ENCODE measurements around the gene PPP2R1A. TPM values are rescaled to one million over a fixed set of nuclear protein-coding genes. Genes with fewer than 3 reads are reported as not detected.

PPP2R1A gene
- polyA plus RNA-seq, 2 of the 4 experiments (the other 2 are of a cell fraction) = 144 to 145 TPM

DNA sequence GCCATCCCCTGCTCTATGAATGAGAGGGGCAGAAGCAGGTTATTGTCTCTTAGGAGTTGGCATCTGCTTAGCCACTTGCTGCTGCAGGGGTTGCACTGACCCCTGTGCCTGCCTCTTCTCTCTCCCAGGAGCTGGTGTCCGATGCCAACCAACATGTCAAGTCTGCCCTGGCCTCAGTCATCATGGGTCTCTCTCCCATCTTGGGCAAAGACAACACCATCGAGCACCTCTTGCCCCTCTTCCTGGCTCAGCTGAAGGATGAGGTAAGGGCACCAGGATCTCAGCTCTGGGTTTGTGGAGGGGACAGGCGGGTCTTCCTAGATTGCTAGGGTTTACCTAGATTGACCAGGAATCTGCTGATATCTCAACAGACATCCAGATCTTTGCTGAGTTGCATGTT, 26.5 kb downstream of the PPP2R1A start:
- Histone ChIP-seq H3K4me1 (no peaks in the 10 kb centered on the region), H3K9me3 (peaks cover 81% of the 10 kb centered on the region), H3K4me2 (no peak overlapping the region), H3K27ac (no peak overlapping the region), H3K4me3 (no peak overlapping the region)
- ChIA-PET CTCF (interaction anchor here (0.6 to 1.1 kb wide), 2 partner anchors 11 to 13 kb away, joined by 3 read pairs; no protein-coding TSS in a partner anchor), POLR2A (no interaction called here)
- FAIRE-seq = no peak
- DNase-seq (ENCODE audit: low read depth in 1 of 2, low spot score in 1 of 2) = no peak
- 86% methylated on average over 3 of the region's 3 CpGs for WGBS (ENCODE audit: missing lambda C conversion rate)
- no peak for ATAC-seq
- no peak for TF ChIP-seq NPAS2 (CRISPR knock-in tag; IDR thresholded peaks at IDR 0.05; ENCODE audit: borderline replicate concordance)
- TF ChIP-seq CBX8 (IDR thresholded peaks at IDR 0.05) = no peak
- no peak for TF ChIP-seq HOXB13 (CRISPR knock-in tag; IDR thresholded peaks at IDR 0.05; ENCODE audit: low read depth)
- TF ChIP-seq, protein P1, sequence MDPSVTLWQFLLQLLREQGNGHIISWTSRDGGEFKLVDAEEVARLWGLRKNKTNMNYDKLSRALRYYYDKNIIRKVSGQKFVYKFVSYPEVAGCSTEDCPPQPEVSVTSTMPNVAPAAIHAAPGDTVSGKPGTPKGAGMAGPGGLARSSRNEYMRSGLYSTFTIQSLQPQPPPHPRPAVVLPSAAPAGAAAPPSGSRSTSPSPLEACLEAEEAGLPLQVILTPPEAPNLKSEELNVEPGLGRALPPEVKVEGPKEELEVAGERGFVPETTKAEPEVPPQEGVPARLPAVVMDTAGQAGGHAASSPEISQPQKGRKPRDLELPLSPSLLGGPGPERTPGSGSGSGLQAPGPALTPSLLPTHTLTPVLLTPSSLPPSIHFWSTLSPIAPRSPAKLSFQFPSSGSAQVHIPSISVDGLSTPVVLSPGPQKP (IDR thresholded peaks at IDR 0.05; ENCODE audit: low read depth, low read length) = no peak
- no peak for TF ChIP-seq NFE2L2 (conservative IDR thresholded peaks at IDR 0.05; ENCODE audit: low read length)
- TF ChIP-seq, protein P2, sequence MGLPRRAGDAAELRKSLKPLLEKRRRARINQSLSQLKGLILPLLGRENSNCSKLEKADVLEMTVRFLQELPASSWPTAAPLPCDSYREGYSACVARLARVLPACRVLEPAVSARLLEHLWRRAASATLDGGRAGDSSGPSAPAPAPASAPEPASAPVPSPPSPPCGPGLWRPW (IDR thresholded peaks at IDR 0.05) = no peak
- no peak for TF ChIP-seq POLR2A (IDR thresholded peaks at IDR 0.05; ENCODE audit: low read length)
- TF ChIP-seq RNF2 (IDR thresholded peaks at IDR 0.05; ENCODE audit: borderline replicate concordance, low read depth) = no peak
- no peak for TF ChIP-seq TFCP2L1 (CRISPR knock-in tag; IDR thresholded peaks at IDR 0.05)
- no peak for TF ChIP-seq RFX5 (IDR thresholded peaks at IDR 0.05)
- no peak for TF ChIP-seq CHD4 (IDR thresholded peaks at IDR 0.05; ENCODE audit: borderline replicate concordance)
- TF ChIP-seq BHLHE40 (IDR thresholded peaks at IDR 0.05; ENCODE audit: low read depth, low read length) = no peak
- no peak for TF ChIP-seq ZC3H11A (IDR thresholded peaks at IDR 0.05)
- TF ChIP-seq, protein P3, sequence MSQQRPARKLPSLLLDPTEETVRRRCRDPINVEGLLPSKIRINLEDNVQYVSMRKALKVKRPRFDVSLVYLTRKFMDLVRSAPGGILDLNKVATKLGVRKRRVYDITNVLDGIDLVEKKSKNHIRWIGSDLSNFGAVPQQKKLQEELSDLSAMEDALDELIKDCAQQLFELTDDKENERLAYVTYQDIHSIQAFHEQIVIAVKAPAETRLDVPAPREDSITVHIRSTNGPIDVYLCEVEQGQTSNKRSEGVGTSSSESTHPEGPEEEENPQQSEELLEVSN (IDR thresholded peaks at IDR 0.05; ENCODE audit: borderline replicate concordance, low read depth) = no peak
- no peak for TF ChIP-seq MYC (IDR thresholded peaks at IDR 0.05; ENCODE audit: borderline replicate concordance, low read length)
- TF ChIP-seq MAFK (IDR thresholded peaks at IDR 0.05; ENCODE audit: partially characterized antibody) = no peak
- TF ChIP-seq EHMT2 (IDR thresholded peaks at IDR 0.05; ENCODE audit: low read depth) = no peak
- no peak for TF ChIP-seq KDM5A (IDR thresholded peaks at IDR 0.05)

DNA sequence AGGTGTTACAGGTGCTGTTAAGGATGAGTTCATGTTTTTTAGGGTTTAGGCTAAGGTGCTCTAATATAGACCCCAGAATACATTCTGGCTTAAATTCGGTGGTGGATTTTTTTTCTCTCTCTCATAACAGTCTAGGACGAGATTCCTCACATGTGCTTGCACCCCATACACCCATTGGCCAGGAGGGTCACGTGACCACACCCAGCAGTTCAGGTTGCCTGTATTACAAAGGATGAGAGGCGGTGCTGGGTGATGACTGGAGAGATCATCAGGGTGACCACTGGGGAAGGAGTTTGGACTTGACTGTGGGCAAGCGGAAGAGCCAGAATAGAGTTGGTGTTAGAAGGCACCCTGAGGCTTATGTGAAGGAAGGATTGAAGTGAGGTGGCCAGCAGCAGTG, 27.7 kb downstream of the PPP2R1A start:
- 90% methylated on average over 5 of the region's 5 CpGs for WGBS (ENCODE audit: missing lambda C conversion rate)
- ChIA-PET CTCF (no interaction called here), POLR2A (no interaction called here)
- Histone ChIP-seq H3K4me2 (no peak overlapping the region), H3K27ac (no peak overlapping the region), H3K4me1 (no peaks in the 10 kb centered on the region), H3K4me3 (no peak overlapping the region), H3K9me3 (peaks cover 80% of the 10 kb centered on the region)
- FAIRE-seq (no peak), ATAC-seq (no peak), DNase-seq (ENCODE audit: low read depth in 1 of 2, low spot score in 1 of 2) (no peak)
- TF ChIP-seq ZC3H11A (IDR thresholded peaks at IDR 0.05) (no peak), PHF8 (IDR thresholded peaks at IDR 0.05; ENCODE audit: borderline replicate concordance, low read depth) (no peak), RCOR1 (IDR thresholded peaks at IDR 0.05; ENCODE audit: low read depth, low read length) (no peak)

DNA sequence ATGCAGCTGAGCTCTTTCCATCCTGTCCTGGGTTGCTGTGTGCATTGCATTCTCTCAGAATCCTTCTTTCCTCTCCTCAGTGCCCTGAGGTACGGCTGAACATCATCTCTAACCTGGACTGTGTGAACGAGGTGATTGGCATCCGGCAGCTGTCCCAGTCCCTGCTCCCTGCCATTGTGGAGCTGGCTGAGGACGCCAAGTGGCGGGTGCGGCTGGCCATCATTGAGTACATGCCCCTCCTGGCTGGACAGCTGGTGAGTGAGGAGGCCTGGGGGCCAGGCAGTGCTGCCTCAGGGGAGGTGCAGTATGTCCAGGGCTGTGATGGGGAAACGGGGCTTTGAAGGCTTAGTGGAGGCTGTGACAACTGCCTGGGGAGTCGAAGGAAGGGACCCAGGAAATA, 29.8 kb downstream of the PPP2R1A start:
- H3K9me3 ChIP-seq = peaks cover 91% of the 10 kb centered on the region
- H3K4me1 ChIP-seq = no peaks in the 10 kb centered on the region
- ChIA-PET POLR2A (no interaction called here), CTCF (interaction anchor here (1.1 to 1.4 kb wide), 2 partner anchors 11 to 17 kb away, joined by 3 to 5 read pairs; no protein-coding TSS in a partner anchor)
- DNase-seq (ENCODE audit: low read depth in 1 of 2, low spot score in 1 of 2) = no peak
- H3K4me2 ChIP-seq = no peak overlapping the region
- ATAC-seq = no peak
- H3K27ac ChIP-seq = no peak overlapping the region
- no peak for TF ChIP-seq SREBF2 (IDR thresholded peaks at IDR 0.05)
- no peak for TF ChIP-seq MAZ (IDR thresholded peaks at IDR 0.05; ENCODE audit: borderline replicate concordance, low read depth, low read length)
- no peak for TF ChIP-seq HDAC2 (IDR thresholded peaks at IDR 0.05)
- TF ChIP-seq, protein P2 (IDR thresholded peaks at IDR 0.05) = no peak
- TF ChIP-seq NFE2L2 (conservative IDR thresholded peaks at IDR 0.05; ENCODE audit: low read length) = no peak
- H3K4me3 ChIP-seq = no peak overlapping the region
- 96% methylated on average over 8 of the region's 8 CpGs for WGBS (ENCODE audit: missing lambda C conversion rate)
- FAIRE-seq = no peak

Data from A549 (cell line).